HG03378 (cell line): ENCODE measurements around the gene BRSK2.
"Not testable (repeated sequence)": the region's sequence is repeated elsewhere in the genome, so short reads cannot be mapped to it uniquely, and the experiment has no call there.

ENCODE experiments used
- ATAC-seq: cut with Tn5 transposase; IDR thresholded peaks from one replicate; pipeline ENCODE4 v1.9.1; 2021; ENCODE audit warnings: mild to moderate bottlenecking, moderate library complexity; ENCODE audit not compliant: unreplicated experiment

Gene BRSK2

GRCh38 chr11:1389932-1390568 is at the start of gene BRSK2:
Gene BRSK2 (plus strand): TSS chr11:1389934. CDS start chr11:1390285, 351 bp downstream.
- ATAC-seq: no peak

DNA sequence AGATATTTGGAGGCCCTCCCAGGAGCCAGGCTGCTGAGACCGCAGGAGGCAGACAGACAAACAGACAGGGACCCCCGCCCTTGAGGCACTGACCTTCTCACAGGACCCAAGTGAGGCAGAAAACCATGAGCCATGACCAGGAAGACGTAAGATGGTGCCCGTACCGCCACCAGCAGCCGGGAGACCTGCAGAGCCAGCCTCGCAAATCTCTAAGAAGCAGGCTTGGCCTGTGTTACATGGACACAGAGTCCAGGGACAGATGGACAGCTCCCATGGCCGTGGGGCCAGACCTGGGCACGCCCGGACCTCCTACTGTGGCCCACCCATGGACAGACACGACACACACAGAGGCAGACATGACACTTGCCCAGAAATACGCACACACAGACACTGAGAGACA is 49.6 kb upstream of the BRSK2 start:
- no peak for ATAC-seq

DNA sequence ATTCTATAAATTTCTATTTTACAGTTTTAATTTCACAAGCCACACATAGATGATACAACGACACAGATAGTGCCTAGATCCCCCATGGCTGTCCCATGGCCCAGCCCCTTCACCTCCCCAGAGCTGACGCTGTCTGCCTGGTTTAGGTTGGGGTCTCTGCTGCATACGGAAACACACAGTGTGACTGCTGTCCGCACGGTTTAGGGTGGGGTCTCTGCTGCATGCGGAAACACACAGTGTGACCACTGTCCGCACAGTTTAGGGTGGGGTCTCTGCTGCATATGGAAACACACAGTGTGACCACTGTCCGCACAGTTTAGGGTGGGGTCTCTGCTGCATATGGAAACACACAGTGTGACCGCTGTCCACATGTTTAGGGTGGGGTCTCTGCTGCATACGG is 48.5 kb upstream of the BRSK2 start:
- not testable (repeated sequence) for ATAC-seq

DNA sequence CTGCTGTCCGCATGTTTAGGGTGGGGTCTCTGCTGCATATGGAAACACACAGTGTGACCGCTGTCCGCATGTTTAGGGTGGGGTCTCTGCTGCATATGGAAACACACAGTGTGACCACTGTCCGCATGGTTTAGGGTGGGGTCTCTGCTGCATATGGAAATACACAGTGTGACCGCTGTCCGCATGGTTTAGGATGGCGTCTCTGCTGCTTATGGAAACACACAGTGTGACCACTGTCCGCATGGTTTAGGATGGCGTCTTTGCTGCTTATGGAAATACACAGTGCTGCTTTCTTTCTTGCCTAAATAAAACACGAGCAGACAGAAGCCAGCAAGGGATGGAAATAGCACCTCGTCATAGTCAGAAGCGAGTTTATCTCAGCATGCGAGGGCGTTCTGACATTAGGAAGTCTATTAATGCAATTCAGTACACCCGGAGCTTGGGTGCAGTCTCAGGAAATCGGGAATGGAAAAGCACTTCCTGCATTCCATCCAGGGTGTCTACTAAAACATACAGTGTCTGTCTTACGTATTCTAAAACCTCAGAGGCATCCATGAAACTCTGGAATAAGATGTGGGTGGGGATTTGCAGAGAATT is 47.7 kb upstream of the BRSK2 start:
- no peak for ATAC-seq

DNA sequence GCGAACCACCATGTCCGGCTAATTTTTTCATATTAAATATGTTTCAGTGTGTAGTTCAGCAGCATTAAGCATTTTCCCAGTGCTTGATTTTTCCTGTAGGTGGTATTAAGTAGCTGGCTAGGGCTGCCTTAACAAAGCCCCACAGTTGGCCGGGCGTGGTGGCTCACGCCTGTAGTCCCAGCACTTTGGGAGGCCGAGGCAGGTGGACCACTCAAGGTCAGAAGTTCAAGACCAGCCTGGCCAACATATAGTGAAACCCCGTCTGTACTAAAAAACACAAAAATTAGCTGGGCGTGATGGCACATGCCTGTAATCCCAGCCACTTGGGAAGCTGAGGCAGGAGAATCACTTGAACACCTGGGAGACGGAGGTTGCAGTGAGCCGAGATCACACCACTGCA is 46.8 kb upstream of the BRSK2 start:
- no peak for ATAC-seq

GRCh38 chr11:1343391-1344055 is 46.2 kb upstream of the BRSK2 start:
- no peak for ATAC-seq

- ATAC-seq: no peak
Observed at GRCh38 chr11:1344056-1344635, 45.6 kb upstream of the BRSK2 start.

DNA sequence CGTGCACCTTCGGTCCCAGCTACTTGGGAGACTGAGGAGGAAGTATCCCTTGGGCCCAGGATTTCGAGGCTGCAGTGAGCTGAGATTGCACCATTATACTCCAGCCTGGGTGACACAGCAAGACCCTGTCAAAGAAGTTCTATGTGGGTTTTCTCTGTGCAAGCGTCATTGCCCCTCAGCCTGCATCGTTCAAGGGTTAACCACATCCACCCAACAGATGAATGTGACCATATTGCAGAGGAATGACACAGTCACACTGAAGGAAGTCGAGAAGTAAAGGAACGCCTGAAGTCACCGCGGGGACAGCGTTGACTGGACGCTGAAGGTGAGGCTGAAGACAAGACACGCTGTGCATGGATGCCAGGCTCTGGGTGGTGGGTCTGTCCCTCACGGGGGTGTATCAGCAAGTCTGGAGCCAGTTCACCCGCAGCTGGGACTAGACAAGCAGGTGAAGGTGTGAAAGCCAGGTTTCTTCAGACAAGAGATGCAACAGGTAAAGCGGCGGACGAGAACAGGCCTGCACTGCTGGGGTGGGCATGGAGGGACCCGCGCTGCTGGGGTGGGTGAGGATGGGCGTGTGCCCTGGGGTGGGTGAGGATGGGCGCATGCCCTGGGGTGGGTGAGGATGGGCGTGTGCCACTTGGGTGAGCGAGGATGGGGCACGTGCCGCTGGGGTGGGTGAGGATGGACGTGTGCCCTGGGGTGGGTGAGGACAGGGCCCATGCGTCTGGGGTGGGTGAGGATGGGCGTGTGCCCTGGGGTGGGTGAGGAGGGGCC is 43.8 kb upstream of the BRSK2 start:
- ATAC-seq: no peak

GRCh38 chr11:1346669-1347390 is 42.9 kb upstream of the BRSK2 start:
- no peak for ATAC-seq

GRCh38 chr11:1347411-1347999 is 42.2 kb upstream of the BRSK2 start:
- not testable (repeated sequence) for ATAC-seq

DNA sequence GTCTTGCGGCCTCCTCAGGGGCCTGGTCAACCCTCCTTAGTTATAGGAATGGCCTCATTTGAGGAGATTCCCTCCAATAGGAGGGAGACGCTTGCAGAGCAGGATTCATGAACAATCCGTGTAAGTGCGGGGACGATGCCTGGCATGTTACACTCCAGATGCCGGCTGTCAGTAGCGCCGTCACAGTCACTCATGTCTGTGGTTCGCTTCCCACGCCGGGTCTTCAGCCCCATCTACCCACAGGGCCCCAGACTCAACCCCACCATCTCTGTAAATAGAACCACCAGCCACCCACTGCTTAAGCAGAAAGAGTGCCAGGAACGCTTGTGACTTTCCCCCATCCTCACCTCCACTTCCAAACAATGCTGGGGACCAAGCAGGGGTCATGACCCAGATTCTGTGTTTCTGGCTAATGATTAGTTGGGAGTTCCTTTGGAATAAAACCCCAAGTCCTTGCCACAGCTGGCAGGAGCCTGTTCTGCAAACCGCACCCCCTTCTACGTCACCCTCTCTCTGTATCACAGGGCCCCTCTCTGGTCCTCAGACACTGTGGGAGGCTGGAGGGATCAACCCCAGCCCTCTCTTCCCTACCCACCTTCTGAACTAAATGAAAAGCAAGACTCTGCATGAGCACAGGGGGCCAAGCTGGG is 41.5 kb upstream of the BRSK2 start:
- ATAC-seq: no peak

DNA sequence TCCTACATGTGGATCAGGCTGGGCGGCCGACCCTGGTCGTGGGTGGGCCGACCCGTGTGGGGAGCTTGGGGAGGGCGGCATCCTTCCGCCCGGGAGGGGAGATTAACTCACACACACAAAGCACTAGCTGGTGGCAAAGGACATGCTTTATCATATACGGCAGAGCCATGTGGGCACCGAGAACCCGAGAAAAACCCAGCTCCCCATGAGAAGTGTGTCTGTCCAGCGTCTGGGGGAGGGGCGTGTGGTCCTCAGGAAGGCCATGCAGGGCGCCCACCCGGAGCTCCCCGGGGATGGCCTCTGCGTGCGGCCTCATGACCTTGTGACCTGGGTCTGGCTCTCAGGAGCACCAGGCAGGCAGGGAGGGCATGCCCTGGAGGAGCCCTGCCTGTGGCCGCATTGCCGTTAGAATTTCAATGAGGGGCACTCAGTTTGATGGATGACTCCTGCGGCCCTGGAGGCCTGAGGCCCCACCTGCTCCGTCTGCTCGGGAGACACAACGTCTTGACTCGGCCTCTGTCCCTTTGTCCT is 40.9 kb upstream of the BRSK2 start:
- ATAC-seq: no peak

GRCh38 chr11:1349327-1350041 is 40.2 kb upstream of the BRSK2 start:
- no peak for ATAC-seq

GRCh38 chr11:1350086-1350725 is 39.5 kb upstream of the BRSK2 start:
- ATAC-seq: no peak

DNA sequence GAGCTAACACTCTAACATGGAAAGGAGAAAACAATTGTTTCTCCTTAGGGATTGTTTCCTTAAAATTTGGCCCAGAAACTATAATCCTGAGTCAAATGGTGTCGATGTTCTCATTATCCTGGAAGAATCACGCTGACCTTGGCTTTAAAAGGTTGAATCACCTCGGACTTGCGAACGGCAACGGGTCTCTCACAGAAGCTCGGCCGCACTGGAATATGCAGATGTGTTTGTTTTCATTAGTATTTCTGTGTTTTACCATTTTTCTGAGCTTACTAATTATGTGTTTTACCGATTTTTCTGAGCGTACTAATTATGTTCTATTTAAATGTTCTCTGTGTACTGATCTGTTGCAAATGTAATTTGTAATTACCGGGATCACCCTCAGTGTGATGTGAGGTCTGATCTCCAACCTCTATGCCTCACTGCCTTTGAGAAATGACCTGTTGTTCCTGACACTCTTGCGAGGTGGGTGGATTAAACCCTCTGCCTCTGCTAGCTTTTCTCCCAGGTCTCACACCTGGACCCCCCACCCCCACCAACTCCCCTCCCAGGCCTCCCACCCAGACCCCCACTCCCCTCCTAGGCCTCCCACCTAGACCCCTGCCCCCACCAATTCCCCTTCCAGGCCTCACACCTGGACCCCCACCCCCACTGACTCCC is 38.3 kb upstream of the BRSK2 start:
- no peak for ATAC-seq

DNA sequence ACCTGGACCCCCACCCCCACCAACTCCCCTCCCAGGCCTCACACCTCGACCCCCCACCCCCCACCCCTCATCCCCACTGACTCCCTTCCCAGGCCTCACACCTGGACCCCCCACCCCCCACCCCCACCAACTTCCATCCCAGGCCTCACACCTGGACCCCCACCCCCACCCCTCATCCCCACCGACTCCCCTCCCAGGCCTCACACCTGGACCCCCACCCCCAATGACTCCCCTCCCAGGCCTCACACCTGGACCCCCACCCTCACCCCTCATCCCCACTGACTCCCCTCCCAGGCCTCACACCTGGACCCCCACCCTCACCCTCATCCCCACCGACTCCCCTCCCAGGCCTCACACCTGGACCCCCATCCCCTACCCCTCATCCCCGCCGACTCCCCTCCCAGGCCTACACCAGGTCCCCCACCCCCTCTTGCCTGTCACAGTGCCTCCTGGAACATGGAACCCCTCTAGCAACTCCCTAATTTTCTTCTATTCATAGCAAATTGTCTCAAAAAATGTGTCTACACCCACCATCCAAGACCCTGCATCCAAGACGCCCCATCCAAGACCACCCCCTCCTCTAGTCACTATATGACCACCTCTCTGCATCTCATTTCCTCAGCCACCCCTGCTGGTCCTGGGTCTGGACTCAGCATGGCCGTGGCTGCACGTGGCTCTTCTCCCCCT is 36.9 kb upstream of the BRSK2 start:
- no peak for ATAC-seq
